Left cardiac atrium (tissue), 4 donors: Measurements from ENCODE around the gene FRMD4A. TPM values are rescaled to one million over a fixed set of nuclear protein-coding genes. Genes with fewer than 3 reads are reported as not detected.

Experiments
- ATAC-seq, 2 donors: fragments of 200-7000 bp; cut with Tn5 transposase; one replicate each; pipeline ENCODE4 v1.9.1; 2020; ENCODE audit warnings: mild to moderate bottlenecking in 2 of 2, moderate library complexity in 2 of 2
- DNase-seq: peaks from one replicate; pipeline ENCODE4 v3.0.0-alpha.2; 2020
- intact Hi-C, 2 donors: fragments of 100-400 bp; cut with DNase I; formaldehyde crosslinking; loops; one replicate each; pipeline versions ENCODE4 v1.14.1 to v1.15.1; 2022 to 2023
- total RNA-seq, 2 donors: library from RNA; stranded (reverse); fragmentation: NEBNext Ultra II Directional; extraction: Animal tissue kit (Norgen Biotek cat#: 25700); gene quantifications; one replicate each; pipeline ENCODE4 v1.2.1, GENCODE V29; 2021
- donor health status: DM: no; HTN: yes; CAD: no.
- donor health status: DM: no; HTN: yes; CAD: no; lungs with severe emphysema.
- donor health status: DM: yes; HTN: yes; CAD: no.
- donor health status: Dilated cardiomyopathy.

FRMD4A gene
- total RNA-seq, 2 donors from 2014 or later: 39.0 to 44.2 TPM

GRCh38 chr10:13758756-13759155 lies 572.0 kb downstream of the FRMD4A start:
- ATAC-seq (no peak), DNase-seq (no peak)
- intact Hi-C loops: loop anchor here in 1 of 2 donors (5.0 kb wide), 1 partner anchor 36 kb away; no protein-coding TSS in a partner anchor

DNA sequence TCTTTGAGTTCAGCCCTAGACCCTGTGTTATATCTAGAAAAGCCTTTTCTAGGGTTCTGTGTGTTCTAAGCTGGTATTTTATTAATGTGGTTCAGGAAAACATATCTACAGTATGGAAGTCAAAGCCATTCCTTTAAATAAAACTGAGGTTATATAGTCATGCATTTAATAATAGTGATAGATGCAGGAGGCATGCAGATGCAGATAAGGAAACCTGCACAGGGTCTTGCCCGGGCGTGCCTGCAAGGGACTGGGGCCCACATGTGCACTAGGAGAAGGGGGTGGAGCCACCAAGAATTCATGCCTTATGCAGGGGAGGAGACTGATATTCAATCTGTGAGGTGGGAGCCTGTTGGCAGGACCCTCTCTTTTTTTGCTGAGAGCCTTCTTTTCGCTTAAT lies 572.4 kb downstream of the FRMD4A start:
- DNase-seq (no peak), ATAC-seq (no peak)
- intact Hi-C loops: loop anchor here in 1 of 2 donors (5.0 kb wide), 1 partner anchor 36 kb away; no protein-coding TSS in a partner anchor

DNA sequence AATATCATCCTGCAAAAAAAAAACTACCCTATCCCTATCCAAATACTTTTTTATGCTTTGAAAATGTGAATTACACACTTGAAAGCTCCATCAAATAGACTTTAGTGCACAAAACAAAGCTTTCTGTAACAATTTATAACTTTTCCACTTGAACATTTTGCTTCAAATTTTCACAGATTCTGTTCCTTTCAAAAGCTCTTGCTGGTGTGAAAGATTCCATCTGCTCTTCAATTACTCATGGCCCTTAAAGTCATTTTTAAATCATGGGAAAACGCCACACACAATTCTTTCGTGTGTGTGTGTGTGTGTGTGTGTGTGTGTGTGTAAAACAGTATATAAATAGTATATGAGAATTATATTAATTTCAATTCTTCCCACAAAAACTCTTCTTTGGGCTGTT lies 576.4 kb downstream of the FRMD4A start:
- no peak for DNase-seq

DNA sequence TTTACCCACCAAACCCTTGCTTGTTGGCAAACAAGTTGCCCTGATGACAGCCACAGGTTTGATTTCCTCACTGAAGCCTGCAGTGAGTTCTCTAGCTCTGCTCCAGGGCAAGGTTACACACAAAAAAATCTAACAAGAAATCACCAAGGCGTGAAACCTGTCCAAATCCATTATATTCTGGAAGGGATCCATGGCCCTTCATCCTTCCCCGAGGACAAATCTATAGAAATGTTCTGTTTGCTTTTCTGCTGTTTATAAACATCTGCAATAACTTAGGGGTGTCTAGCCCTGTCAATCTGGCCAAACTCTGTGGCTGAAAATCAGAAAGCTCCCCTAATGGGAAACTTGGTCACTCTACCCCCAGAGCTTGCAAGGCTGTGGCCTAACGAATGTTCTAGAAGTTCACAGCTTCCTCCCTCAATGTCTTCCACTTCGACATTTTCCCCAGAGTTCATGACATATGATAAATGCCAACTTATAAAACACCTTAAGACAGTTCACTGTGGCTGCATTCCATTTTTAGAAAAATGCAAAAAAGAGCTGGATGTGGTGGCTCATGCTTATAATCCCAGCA lies 579.4 kb downstream of the FRMD4A start:
- DNase-seq (no peak), ATAC-seq (no peak)
- intact Hi-C loops: no loop called here

More for the DNA sequence above, 576.4 kb downstream of the FRMD4A start:
- ATAC-seq: no peak
- intact Hi-C loops: no loop called here

GRCh38 chr10:13750299-13751190 lies 580.2 kb downstream of the FRMD4A start:
- no peak for DNase-seq
- intact Hi-C loops: no loop called here
- no peak for ATAC-seq

DNA sequence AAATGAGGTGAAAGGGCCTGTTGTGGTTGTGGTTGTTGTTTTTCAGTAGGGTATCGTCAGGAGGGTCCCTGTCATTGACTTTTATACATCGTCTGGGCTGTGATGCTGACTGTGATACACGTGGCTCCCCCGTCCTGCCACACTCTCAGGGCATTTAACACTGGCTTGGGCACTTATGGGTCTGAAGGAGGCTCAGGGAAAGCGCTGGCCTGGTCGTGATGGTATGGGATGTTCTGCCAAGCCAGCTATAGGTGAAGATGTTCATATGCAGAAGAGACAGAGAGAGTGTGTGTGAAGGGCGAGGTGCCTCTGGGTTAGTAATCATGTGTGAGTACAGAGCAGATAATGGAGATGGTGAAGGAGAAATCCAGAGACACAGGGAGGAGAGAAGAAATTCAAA lies 585.5 kb downstream of the FRMD4A start:
- DNase-seq (no peak), ATAC-seq (no peak)
- intact Hi-C loops: no loop called here

DNA sequence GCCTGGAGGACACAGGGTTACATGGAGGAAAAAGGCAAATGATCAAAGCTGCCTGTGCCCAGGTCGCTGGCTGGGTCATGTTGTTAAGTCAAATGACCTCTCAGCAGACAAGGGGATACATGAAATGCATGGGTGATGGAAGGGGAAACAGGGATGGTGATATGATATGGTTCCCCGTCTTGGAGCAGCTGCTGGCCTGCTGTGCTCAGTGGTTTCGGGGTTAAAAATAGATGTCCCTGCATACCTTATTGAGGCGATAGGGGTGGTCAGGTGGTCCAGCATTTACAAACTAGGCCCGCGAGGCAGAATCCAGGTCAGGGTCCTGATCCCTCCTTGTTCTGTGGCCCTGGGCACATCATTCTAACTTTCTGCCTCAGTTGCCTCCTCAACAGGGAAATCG lies 586.8 kb downstream of the FRMD4A start:
- ATAC-seq (no peak), DNase-seq (no peak)
- intact Hi-C loops: no loop called here

- intact Hi-C loops: no loop called here
- peak in 1 of 2 donors; percentile 18 for ATAC-seq
- no peak for DNase-seq
Measured at GRCh38 chr10:13743101-13743693, 587.5 kb downstream of the FRMD4A start.

DNA sequence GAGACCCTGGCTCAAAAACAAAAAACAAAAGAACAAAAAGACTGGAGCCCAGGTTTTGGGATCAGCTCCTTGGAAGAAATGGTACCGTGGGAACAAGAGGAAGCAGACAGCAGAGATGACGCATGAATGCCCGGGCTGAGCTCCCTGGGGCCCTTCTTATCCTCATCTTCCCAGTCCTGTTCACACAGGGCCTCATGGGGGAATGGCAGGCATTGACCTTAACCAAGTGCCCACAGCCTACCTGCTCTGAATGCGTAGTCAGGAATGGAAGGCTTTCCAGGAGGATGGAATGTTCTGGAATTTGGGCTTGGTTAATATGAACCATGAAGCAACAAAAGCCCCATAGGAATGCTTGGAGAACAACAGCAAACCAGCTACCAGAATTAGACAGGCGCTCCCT lies 589.3 kb downstream of the FRMD4A start:
- ATAC-seq (no peak), DNase-seq (no peak)
- intact Hi-C loops: no loop called here

- intact Hi-C loops: no loop called here
- ATAC-seq (no peak), DNase-seq (no peak)
Measured at GRCh38 chr10:13740461-13740860, 590.3 kb downstream of the FRMD4A start.

- no peak for DNase-seq
- no peak for ATAC-seq
- intact Hi-C loops: no loop called here
Measured at GRCh38 chr10:13739183-13739582, 591.5 kb downstream of the FRMD4A start.

- intact Hi-C loops: no loop called here
- no peak for ATAC-seq
- DNase-seq: no peak
Measured at GRCh38 chr10:13736506-13736905, 594.2 kb downstream of the FRMD4A start.

- intact Hi-C loops: no loop called here
- DNase-seq (no peak), ATAC-seq (no peak)
Measured at GRCh38 chr10:13734151-13734550, 596.6 kb downstream of the FRMD4A start.

DNA sequence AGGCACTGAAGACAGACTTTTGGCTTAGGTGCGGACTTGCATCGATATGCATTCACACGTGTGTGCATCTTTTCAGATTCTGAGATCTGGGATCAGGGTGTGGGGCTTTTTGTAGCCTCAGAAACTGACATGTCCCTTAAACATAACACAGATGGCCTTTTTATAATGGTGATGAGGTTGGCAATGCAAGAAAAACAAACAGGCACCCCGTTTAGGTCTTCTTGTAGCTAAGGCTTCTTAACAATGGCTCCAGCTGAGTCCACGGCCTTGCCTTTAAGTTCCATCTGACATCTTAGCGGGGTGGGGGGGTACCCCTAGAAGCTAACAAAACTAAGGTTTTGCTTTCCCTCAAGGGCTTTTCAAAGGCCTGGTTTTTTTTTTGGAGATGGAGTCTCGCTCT lies 597.7 kb downstream of the FRMD4A start:
- DNase-seq (no peak), ATAC-seq (no peak)
- intact Hi-C loops: no loop called here

- peak; percentile 17 to 59 for ATAC-seq
Measured at GRCh38 chr10:13732465-13732881, 598.3 kb downstream of the FRMD4A start.

GRCh38 chr10:13731799-13732198 lies 598.9 kb downstream of the FRMD4A start:
- ATAC-seq (no peak), DNase-seq (no peak)
- intact Hi-C loops: no loop called here

More at GRCh38 chr10:13732465-13732881, 598.3 kb downstream of the FRMD4A start:
- no peak for DNase-seq
- intact Hi-C loops: no loop called here

GRCh38 chr10:13730956-13731355 lies 599.8 kb downstream of the FRMD4A start:
- intact Hi-C loops: no loop called here
- ATAC-seq (no peak), DNase-seq (no peak)

GRCh38 chr10:13730306-13730652 lies 600.4 kb downstream of the FRMD4A start:
- intact Hi-C loops: no loop called here
- ATAC-seq (no peak), DNase-seq (no peak)

- intact Hi-C loops: loop anchor here in 1 of 2 donors (10.0 kb wide), 1 partner anchor 45 kb away; no protein-coding TSS in a partner anchor
- no peak for ATAC-seq
Measured at GRCh38 chr10:13729586-13730305, 601.0 kb downstream of the FRMD4A start.

More at GRCh38 chr10:13729586-13730305, 601.0 kb downstream of the FRMD4A start:
- DNase-seq: no peak
